PFSK-1 (cell line): ENCODE results near the gene PRKAG2.

ENCODE experiments used
- SIN3A ChIP-seq: IDR thresholded peaks from 2 replicates; pipeline ENCODE4 v1.6.1; 2012; ENCODE audit warnings: mild to moderate bottlenecking, low read length, moderate library complexity, borderline replicate concordance; ENCODE audit not compliant: insufficient read depth
- TF ChIP-seq, protein P1 (sequence below), 2 experiments: IDR thresholded peaks; 2 replicates each; pipeline versions ENCODE4 v1.6.1 to v1.8.0; 2011 to 2012; ENCODE audit warnings: low read depth in 2 of 2, low read length in 2 of 2, control low read depth in 1 of 2, inconsistent platforms in 1 of 2, mild to moderate bottlenecking in 1 of 2, moderate library complexity in 1 of 2; ENCODE audit not compliant: insufficient read depth in 1 of 2

DNA sequence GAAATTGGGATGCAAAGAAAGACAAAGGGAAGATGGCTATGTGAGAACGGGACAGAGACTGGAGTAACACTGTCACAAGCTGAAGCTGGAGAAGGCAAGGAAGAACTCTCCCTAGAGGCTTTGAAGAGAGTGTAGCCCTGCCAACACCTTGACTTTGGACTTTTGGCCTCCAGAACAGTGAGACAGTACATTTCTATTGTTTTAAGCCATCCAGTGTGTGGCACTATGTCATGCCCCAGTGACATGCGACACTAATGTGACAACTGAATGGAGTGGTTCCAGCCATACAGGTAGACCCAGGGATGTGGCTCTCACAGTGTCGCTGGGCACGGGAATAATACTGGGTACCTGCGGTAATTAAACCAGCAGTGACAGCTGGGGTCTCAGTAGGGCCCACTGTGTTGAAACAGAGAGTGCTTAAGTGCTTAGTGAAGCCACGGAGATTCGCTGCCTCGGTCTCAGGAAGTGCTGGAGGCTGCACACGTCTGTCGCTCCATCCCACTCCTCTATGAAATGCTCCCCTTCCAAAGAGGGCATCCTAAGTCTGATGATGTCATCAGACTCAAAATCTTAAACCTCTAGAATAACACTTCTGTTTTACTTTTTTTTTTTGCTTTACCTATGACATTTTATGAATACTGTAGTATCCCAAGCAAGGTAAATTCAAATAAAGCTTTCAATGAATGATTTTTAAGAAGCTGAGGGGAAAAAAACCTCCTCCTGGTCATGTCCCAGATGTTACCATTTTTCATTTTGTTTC, 202.6 kb downstream of the PRKAG2 start:
- TF ChIP-seq, protein P1, sequence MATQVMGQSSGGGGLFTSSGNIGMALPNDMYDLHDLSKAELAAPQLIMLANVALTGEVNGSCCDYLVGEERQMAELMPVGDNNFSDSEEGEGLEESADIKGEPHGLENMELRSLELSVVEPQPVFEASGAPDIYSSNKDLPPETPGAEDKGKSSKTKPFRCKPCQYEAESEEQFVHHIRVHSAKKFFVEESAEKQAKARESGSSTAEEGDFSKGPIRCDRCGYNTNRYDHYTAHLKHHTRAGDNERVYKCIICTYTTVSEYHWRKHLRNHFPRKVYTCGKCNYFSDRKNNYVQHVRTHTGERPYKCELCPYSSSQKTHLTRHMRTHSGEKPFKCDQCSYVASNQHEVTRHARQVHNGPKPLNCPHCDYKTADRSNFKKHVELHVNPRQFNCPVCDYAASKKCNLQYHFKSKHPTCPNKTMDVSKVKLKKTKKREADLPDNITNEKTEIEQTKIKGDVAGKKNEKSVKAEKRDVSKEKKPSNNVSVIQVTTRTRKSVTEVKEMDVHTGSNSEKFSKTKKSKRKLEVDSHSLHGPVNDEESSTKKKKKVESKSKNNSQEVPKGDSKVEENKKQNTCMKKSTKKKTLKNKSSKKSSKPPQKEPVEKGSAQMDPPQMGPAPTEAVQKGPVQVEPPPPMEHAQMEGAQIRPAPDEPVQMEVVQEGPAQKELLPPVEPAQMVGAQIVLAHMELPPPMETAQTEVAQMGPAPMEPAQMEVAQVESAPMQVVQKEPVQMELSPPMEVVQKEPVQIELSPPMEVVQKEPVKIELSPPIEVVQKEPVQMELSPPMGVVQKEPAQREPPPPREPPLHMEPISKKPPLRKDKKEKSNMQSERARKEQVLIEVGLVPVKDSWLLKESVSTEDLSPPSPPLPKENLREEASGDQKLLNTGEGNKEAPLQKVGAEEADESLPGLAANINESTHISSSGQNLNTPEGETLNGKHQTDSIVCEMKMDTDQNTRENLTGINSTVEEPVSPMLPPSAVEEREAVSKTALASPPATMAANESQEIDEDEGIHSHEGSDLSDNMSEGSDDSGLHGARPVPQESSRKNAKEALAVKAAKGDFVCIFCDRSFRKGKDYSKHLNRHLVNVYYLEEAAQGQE (IDR thresholded peaks at IDR 0.05; ENCODE audit: insufficient read depth in 1 of 2, low read depth in 2 of 2, low read length in 2 of 2) = no peak
- TF ChIP-seq SIN3A = no peak
